ENCODE results near the gene TRIM56. TPM values are rescaled to one million over a fixed set of nuclear protein-coding genes. Genes with fewer than 3 reads are reported as not detected.
A peak's percentile ranks its signal among the peaks of the same experiment; 100 is the strongest.
"Not testable (repeated sequence)": the region's sequence is repeated elsewhere in the genome, so short reads cannot be mapped to it uniquely, and the experiment has no call there.

Gene TRIM56
- total RNA-seq, 1 experiment from 2014 or later: 52.2 TPM

DNA sequence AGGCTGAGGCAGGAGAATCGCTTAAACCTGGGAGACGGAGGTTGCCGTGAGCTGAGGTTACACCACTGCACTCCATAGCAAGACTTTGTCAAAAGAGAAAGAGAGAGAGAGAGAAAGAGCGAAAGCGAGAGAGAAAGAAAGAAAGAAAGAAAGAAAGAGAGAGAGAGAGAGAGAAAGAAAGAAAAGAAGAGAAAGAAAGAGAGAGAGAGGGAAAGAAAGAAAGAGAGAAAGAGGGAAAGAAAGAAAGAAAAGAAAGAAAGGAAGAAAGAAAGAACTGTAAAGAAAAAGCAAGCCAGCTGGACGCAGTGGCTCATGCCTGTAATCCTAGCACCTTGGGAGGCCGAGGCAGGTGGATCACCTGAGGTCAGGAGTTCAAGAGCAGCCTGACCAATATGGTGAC is 27.9 kb downstream of the TRIM56 start:
- not testable (repeated sequence) for DNase-seq (ENCODE audit: low spot score)

DNA sequence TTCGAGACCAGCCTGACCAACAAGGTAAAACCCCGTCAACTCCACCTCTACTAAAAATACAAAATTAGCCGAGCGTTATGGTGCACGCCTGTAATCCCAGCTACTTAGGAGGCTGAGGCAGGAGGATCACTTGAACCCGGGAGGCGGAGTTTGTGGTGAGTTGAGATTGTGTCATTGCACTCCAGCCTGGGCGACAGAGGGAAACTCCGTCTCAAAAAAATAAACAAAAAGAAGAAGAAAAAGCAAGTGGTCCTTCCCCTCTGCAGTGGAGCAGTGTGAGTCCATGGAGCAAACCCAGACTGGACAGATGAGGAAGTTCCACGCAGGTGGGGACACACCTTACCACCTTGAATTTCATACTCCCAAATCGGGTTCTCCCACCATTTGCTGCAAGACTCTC is 28.6 kb downstream of the TRIM56 start:
- no peak for DNase-seq (ENCODE audit: low spot score)

GRCh38 chr7:101114492-101114891 is 29.2 kb downstream of the TRIM56 start:
- no peak for DNase-seq (ENCODE audit: low spot score)

GRCh38 chr7:101115215-101115614 is 29.9 kb downstream of the TRIM56 start:
- no peak for DNase-seq (ENCODE audit: low spot score)

DNA sequence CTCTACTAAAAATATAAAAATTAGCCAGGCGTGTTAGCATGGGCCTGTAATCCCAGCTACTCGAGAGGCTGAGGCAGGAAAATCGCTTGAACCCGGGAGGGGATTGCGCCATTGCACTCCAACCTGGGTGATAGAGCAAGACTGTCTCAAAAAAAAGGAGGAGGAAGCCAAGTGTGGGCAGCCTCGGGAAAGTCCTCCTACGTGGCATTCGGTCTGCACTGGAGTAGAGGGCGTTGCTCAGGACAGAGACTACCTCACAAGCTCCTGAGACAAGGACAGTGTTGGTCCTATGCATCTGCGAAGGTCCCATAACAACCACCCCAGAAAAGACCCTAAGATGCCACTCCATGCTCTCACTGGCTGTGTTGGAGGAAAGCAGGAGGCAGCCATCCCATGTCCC is 31.6 kb downstream of the TRIM56 start:
- DNase-seq (ENCODE audit: low spot score): no peak

- DNase-seq (ENCODE audit: low spot score): no peak
These were observed 33.6 kb downstream of the TRIM56 start for GRCh38 chr7:101118856-101119255.

- no peak for DNase-seq (ENCODE audit: low spot score)
These were observed 34.6 kb downstream of the TRIM56 start for GRCh38 chr7:101119876-101120275.

DNA sequence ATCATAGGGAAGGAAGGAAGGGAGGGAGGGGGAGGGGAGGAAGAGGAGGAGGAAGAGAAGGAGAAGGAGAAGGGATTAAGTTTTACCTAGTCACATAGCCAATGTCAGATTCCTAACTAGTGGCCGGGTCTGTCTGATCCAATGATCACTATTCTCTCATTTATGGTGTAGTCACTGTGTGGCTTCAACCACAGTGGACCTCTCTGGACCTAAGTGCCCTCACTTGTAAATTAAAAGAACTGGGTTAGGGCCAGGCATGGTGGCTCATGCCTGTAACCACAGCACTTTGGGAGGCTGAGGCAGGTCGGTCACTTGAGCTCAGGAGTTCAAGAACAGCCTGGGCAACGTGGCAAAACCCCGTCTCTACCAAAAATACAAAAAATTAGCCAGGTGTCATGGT is 35.0 kb downstream of the TRIM56 start:
- no peak for DNase-seq (ENCODE audit: low spot score)

GRCh38 chr7:101121631-101121990 is 36.3 kb downstream of the TRIM56 start:
- DNase-seq (ENCODE audit: low spot score): not testable (repeated sequence)

- DNase-seq (ENCODE audit: low spot score): peak; percentile 65
These were observed 37.0 kb downstream of the TRIM56 start for GRCh38 chr7:101121991-101122932.

DNA sequence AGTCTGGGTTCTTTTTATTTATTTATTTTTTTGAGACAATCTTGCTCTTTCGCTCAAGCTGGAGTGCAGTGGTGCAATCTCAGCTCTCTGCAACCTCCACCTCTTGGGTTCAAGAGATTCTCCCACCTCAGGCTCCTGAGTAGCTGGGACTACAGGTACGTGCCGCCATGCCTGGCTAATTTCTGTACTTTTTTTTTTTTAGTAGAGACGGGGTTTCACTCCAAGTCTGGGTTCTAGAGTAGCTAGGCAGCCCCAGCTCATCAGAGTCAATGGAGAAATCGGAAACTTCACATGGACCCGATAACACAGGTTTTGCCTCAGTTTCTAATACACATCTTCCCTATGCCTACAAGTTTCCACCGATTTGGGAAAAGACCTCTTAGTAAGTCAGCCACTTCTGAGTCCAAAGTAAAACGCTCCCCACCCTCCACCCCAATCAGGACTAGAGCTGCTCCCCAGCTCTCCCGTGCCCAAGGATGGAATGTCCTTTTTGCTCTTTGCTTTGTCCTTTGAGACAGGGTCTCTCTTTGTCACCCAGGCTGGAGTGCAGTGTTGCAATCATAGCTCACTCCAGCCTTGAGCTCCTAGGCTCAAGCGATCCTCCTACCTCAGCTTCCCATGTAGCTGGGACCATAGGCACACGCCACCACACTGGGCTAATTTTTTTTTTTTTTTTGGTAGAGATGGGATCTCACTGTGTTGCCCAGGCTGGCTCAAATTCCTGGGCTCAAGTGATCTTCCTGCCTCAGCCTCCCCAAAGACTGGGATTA is 37.8 kb downstream of the TRIM56 start:
- DNase-seq (ENCODE audit: low spot score): no peak

- DNase-seq (ENCODE audit: low spot score): no peak
These were observed 38.4 kb downstream of the TRIM56 start for GRCh38 chr7:101123703-101124068.

DNA sequence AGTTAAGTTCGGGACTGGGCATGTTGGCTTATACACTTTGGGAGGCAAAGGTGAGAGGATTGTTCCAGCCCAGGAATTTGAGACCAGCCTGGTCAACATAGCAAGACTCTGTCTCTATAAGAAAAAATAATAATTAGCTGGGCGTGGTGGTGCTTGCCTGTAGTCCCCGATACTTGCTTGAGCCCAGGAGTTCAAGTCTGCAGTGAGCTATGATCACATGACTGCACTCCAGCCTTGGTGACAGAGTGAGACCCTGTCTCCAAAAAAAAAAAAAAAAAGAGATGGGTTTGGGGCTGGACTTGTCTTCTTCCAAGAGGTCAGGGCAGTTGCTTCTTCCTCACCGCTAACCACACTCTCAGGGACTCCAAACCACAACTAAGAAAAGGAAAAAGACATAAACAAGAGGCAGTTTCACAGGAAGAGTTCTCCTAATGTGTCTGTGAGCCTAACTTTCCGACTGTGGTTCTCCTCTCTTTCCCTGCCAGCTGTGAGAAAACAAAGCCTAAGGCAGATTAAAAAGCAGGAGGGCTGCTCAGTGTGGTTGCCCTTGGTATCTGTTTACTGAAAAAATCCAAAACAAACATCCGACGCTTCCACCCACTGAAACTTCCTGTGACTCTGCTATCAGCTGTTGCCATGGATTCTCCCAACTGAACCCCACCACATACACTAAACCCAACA is 39.2 kb downstream of the TRIM56 start:
- DNase-seq (ENCODE audit: low spot score): peak; percentile 58

GRCh38 chr7:101125989-101126650 is 40.8 kb downstream of the TRIM56 start:
- DNase-seq (ENCODE audit: low spot score): peak; percentile 39

DNA sequence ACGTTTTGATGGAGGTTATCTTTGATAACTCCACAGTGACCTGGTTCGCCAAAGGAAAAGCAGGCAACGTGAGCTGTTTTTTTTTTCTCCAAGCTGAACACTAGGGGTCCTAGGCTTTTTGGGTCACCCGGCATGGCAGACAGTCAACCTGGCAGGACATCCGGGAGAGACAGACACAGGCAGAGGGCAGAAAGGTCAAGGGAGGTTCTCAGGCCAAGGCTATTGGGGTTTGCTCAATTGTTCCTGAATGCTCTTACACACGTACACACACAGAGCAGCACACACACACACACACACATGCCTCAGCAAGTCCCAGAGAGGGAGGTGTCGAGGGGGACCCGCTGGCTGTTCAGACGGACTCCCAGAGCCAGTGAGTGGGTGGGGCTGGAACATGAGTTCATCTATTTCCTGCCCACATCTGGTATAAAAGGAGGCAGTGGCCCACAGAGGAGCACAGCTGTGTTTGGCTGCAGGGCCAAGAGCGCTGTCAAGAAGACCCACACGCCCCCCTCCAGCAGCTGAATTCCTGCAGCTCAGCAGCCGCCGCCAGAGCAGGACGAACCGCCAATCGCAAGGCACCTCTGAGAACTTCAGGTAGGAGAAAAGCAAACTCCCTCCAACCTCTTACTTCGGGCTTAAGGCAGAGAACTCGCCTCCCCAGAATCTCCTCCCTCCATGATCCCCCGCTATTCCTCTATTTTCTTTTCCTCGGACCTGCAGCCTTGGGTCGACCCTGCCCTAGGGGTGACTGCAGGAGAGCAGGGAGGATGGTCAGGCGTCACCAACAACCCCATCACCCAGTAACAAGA is 41.6 kb downstream of the TRIM56 start, which contains the start of gene SERPINE1:
Gene SERPINE1, plus strand, starts transcription at position 454 of the 809 bp plus-strand sequence. CDS start 1,290 bp downstream, outside the sequence.
- peak; percentile 73 for DNase-seq (ENCODE audit: low spot score)

DNA sequence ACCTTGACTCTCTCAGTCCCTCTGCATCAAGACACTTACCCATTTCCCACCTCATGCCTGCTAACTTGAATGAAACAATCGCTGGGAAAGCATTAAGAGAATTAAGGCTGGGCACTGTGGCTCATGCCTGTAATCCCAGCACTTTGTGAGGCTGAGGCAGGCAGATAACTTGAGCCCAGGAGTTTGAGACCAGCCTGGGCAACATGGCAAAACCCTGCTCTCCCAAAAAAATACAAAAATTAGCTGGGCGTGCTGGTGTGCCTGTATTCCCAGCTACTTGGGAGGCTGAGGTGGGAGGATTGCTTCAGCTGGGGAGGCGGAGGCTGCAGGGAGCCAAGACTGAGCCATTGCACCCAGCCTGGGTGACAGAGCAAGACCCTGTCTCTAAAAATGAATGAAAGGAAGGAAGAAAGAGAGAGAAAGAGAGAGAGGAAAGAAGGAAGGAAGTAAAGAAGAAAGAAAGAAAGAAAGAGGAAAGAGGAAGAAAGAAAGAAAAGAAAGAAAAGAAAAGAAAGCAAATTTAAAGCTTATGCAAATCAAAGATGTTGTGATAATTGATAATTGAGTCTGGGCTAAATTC is 42.3 kb downstream of the TRIM56 start:
- DNase-seq (ENCODE audit: low spot score): no peak

DNA sequence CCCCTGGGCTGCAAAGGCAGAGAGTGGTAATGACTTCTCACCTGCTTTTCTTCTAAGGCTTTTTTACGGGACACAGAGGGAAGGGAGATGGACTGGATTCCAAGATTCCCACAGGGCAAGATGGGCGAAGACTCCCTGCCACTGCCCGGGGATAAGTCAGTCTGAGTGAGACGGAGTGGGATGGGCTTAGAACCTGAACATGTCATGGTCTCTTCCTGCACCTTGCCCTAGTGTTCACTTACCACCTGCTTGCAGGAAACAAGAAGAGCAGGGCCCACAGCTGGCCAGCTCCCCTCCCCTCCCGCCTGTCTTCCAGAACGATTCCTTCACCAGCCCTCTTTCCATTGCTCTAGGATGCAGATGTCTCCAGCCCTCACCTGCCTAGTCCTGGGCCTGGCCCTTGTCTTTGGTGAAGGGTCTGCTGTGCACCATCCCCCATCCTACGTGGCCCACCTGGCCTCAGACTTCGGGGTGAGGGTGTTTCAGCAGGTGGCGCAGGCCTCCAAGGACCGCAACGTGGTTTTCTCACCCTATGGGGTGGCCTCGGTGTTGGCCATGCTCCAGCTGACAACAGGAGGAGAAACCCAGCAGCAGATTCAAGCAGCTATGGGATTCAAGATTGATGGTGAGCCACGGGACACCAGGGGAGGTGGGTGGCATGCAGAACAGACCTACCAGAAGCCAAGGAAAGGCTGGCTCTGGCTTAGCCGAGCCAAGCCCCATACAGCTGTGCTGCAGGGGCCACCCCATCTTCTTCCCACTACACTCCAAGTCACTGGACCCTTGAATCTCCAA is 43.0 kb downstream of the TRIM56 start:
- peak; percentile 46 for DNase-seq (ENCODE audit: low spot score)

GRCh38 chr7:101129603-101130117 is 44.4 kb downstream of the TRIM56 start:
- no peak for DNase-seq (ENCODE audit: low spot score)

Data from HT-29 (cell line).